ENCODE data around the gene COPS3.

- no peak for TF ChIP-seq RAD21 (IDR thresholded peaks at IDR 0.05; ENCODE audit: low read length)
- TF ChIP-seq ELK1 (IDR thresholded peaks at IDR 0.05; ENCODE audit: borderline replicate concordance, low read depth, low read length): no peak
- TF ChIP-seq CTCF (conservative IDR thresholded peaks at IDR 0.05; ENCODE audit: low read depth, low read length): no peak
- no peak for TF ChIP-seq RCOR1 (IDR thresholded peaks at IDR 0.05; ENCODE audit: insufficient replicate concordance, low read length)
- no peak for TF ChIP-seq POLR2A (IDR thresholded peaks at IDR 0.05; ENCODE audit: low read depth, low read length)
- no peak for TF ChIP-seq MXI1 (IDR thresholded peaks at IDR 0.05; ENCODE audit: borderline replicate concordance, low read depth, low read length)
- TF ChIP-seq FOS (IDR thresholded peaks at IDR 0.05; ENCODE audit: low read depth, low read length): no peak
- no peak for TF ChIP-seq NFE2L2 (IDR thresholded peaks at IDR 0.05; ENCODE audit: low read depth, low read length)
- TF ChIP-seq MAZ (IDR thresholded peaks at IDR 0.05; ENCODE audit: borderline replicate concordance, low read depth, low read length): no peak
- TF ChIP-seq RFX5 (IDR thresholded peaks at IDR 0.05; ENCODE audit: low read depth, low read length): no peak
- TF ChIP-seq SMC3 (IDR thresholded peaks at IDR 0.05; ENCODE audit: low read depth, low read length): no peak
- TF ChIP-seq USF2 (IDR thresholded peaks at IDR 0.05; ENCODE audit: low read depth, low read length): no peak
Measured at GRCh38 chr17:17213775-17214174, 67.3 kb downstream of the COPS3 start.
